T-helper 17 cell (primary cell): ENCODE results near the gene SAP30BP. TPM values are rescaled to one million over a fixed set of nuclear protein-coding genes. Genes with fewer than 3 reads are reported as not detected.

Experiments used
- ATAC-seq: fragments of 150-1000 bp; cut with Tn5 transposase; 2 replicates; pipeline ENCODE4 v1.10.0; 2021; ENCODE audit warnings: mild to moderate bottlenecking, moderate library complexity
- DNase-seq, 3 donors: peaks; one replicate each; pipeline versions ENCODE4 v3.0.0 to v3.0.0-alpha.2; 2020 to 2021
- H3K9me3 ChIP-seq: one replicate; pipeline ENCODE4 v1.7.0; 2013; ENCODE audit warnings: low read length, mild to moderate bottlenecking; ENCODE audit not compliant: control insufficient read depth, poor library complexity, severe bottlenecking
- H3K27ac Mint-ChIP-seq: one replicate; pipeline ENCODE4 v1.8.0; 2022; ENCODE audit warnings: mild to moderate bottlenecking, moderate library complexity, mixed read lengths
- H3K27me3 Mint-ChIP-seq: one replicate; pipeline ENCODE4 v1.8.0; 2022; ENCODE audit warnings: mixed read lengths
- H3K36me3 Mint-ChIP-seq: one replicate; pipeline ENCODE4 v1.8.0; 2022; ENCODE audit warnings: low read depth, mixed read lengths
- H3K4me1 Mint-ChIP-seq: one replicate; pipeline ENCODE4 v1.8.0; 2022; ENCODE audit warnings: mild to moderate bottlenecking, mixed read lengths
- H3K4me3 Mint-ChIP-seq: one replicate; pipeline ENCODE4 v1.8.0; 2022; ENCODE audit warnings: mild to moderate bottlenecking, moderate library complexity, mixed read lengths
- total RNA-seq, 4 donors: library from RNA in 2 of 4; stranded (reverse) in 2 of 4; gene quantifications; one replicate each; pipeline ENCODE4 v1.2.3 and lab custom pipeline; 2022 to 2026

Gene SAP30BP
- total RNA-seq, 2 donors from 2014 or later = 178 to 235 TPM

DNA sequence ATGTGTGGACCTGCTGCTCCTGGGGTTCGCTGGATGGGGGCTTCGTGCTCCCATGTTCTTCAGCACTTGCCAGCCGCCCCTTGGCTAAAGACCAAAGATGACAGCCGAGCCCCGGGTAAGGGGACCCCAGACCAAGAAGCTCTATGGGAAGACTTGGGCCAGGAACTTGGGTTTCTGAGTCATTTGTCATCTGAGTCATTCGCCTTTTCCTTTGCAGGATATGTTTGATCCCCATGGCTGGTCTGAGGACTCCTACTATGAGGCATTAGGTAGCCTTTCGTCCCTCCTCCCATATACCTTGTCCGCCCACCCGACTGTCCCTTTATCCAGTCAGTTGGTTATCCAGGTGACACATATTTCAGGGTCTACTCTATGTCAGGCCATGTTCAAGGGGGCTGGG, 36.5 kb downstream of the SAP30BP start:
- H3K4me3 Mint-ChIP-seq = no peak overlapping the region
- no peaks in the 10 kb centered on the region for H3K27me3 Mint-ChIP-seq
- no peak for ATAC-seq
- H3K9me3 ChIP-seq = no peaks in the 10 kb centered on the region
- peak overlapping the region; percentile 72 for H3K27ac Mint-ChIP-seq
- no peak for DNase-seq
- H3K4me1 Mint-ChIP-seq = peaks cover 7% of the 10 kb centered on the region
- H3K36me3 Mint-ChIP-seq = peaks cover 16% of the 10 kb centered on the region

DNA sequence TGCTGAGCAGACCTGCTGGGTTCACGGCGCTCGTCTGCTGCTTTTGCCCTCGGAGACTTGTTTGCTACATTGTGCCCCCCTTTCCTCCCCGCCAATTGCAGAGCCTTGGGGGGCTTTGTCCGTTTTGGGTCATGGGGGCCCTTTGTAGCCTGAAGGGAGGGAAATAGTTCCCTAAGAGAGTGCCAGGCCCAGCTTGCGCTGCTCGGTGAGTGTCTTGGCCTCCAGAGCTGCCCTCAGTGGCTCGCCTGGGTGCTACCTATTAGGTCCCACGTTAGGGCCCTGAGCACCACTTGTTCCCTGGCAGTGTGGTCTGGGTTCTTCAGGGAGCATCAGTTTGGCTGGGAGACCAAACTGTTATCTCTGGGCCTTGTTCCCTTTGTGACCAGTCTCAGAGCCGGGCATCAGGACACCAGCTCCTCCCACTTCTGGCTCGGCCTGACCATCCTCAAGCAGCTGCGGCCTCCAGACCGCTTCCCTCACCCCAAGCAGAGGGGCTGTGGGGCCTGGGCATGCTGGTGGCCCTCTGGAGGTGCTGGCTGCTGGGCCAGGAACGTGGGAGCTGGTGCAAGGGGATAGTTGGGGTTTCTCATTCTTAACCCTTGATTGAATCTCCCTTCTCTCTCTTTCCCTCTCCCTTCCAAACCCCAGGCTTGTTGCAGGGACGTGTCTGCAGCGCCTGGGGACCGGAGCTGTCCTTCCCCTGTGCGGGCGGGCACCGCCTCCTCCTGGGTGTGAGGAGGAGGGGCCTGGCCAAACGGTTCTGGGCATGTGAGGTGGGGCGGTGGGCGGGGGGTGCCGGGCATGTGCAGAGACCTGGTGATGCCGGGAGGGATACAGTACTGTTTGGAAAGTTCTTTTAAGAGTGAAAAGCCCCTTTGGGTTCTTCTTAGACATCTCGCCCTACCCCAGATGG, 38.1 kb downstream of the SAP30BP start:
- H3K9me3 ChIP-seq = no peaks in the 10 kb centered on the region
- H3K4me3 Mint-ChIP-seq = no peak overlapping the region
- peaks cover 13% of the 10 kb centered on the region for H3K36me3 Mint-ChIP-seq
- H3K27me3 Mint-ChIP-seq = no peaks in the 10 kb centered on the region
- ATAC-seq (no peak), DNase-seq (no peak)
- no peak overlapping the region for H3K27ac Mint-ChIP-seq
- H3K4me1 Mint-ChIP-seq = peaks cover 4% of the 10 kb centered on the region

- no peak overlapping the region for H3K27ac Mint-ChIP-seq
- peaks cover 4% of the 10 kb centered on the region for H3K4me1 Mint-ChIP-seq
- peaks cover 12% of the 10 kb centered on the region for H3K36me3 Mint-ChIP-seq
- ATAC-seq = no peak
- DNase-seq = no peak
- peak overlapping the region; percentile 25 for H3K4me3 Mint-ChIP-seq
- no peaks in the 10 kb centered on the region for H3K27me3 Mint-ChIP-seq
- no peaks in the 10 kb centered on the region for H3K9me3 ChIP-seq
Measured at GRCh38 chr17:75706042-75706728, 39.0 kb downstream of the SAP30BP start.

DNA sequence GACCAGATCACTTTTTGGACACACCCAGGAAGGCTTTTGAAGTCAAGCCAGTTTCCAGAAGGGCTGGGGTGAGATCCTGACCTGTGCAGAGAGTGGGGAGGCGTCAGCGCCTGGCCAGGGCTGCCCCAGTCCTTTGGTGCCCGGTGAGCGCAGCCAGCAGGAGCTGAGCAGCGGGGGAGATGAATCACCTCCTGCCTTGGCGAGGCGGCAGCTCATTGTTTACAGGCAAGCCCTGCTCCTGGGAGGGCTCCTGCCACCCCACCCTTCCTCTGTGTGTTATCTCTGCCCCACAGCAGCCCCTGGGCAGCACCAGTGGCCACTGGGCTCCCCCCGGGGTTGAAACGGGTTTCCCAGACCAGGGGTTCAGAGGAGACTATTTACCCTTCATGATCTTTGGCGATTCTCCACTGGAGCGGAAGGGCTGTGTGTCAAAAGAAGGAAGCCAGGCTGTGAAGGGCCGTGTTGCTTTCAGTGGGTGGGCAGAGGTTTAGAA, 40.0 kb downstream of the SAP30BP start:
- Mint-ChIP-seq H3K4me1 (peaks cover 3% of the 10 kb centered on the region), H3K27ac (peak overlapping the region; percentile 80), H3K27me3 (no peaks in the 10 kb centered on the region), H3K36me3 (peaks cover 6% of the 10 kb centered on the region), H3K4me3 (peak overlapping the region; percentile 49)
- ATAC-seq = no peak
- no peak for DNase-seq
- H3K9me3 ChIP-seq = no peaks in the 10 kb centered on the region

GRCh38 chr17:75712446-75712845, 45.3 kb downstream of the SAP30BP start:
- Mint-ChIP-seq H3K4me1 (no peaks in the 10 kb centered on the region), H3K36me3 (no peaks in the 10 kb centered on the region), H3K27me3 (peaks cover 9% of the 10 kb centered on the region), H3K4me3 (no peak overlapping the region), H3K27ac (no peak overlapping the region)
- no peak for ATAC-seq
- no peak for DNase-seq
- H3K9me3 ChIP-seq = no peaks in the 10 kb centered on the region

DNA sequence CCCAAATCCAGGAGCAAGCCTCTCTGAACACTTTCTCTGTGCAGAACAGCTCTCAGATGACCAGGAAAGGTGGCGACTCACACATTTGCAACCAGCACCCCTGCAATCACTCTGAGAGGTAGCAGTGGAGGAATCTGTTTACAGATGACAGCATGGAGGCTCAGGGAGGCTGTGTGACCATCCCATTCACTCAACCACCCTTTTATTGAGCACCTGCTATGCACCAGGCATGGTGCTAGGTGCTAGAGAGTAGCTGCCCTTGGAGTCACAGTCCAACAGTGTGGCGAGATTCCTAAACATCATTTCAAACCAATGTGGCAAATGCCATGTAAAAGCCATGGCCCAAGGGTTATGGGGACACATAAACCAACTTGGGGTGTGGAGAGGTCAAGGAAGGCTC, 52.6 kb downstream of the SAP30BP start:
- H3K4me1 Mint-ChIP-seq = peaks cover 7% of the 10 kb centered on the region
- no peaks in the 10 kb centered on the region for H3K36me3 Mint-ChIP-seq
- H3K9me3 ChIP-seq = no peaks in the 10 kb centered on the region
- H3K4me3 Mint-ChIP-seq = no peak overlapping the region
- ATAC-seq (no peak), DNase-seq (no peak)
- H3K27me3 Mint-ChIP-seq = peaks cover 9% of the 10 kb centered on the region
- no peak overlapping the region for H3K27ac Mint-ChIP-seq

GRCh38 chr17:75720656-75721462, 53.7 kb downstream of the SAP30BP start, which contains the start of gene ITGB4:
TSS of gene ITGB4 (plus strand) at chr17:75721459. CDS start at chr17:75724704, 3,245 bp downstream.
- peak; percentile 95 for ATAC-seq
- H3K27ac Mint-ChIP-seq = no peak within 1 kb of the TSS
- peaks cover 5% of the 10 kb centered on the region for H3K27me3 Mint-ChIP-seq

DNA sequence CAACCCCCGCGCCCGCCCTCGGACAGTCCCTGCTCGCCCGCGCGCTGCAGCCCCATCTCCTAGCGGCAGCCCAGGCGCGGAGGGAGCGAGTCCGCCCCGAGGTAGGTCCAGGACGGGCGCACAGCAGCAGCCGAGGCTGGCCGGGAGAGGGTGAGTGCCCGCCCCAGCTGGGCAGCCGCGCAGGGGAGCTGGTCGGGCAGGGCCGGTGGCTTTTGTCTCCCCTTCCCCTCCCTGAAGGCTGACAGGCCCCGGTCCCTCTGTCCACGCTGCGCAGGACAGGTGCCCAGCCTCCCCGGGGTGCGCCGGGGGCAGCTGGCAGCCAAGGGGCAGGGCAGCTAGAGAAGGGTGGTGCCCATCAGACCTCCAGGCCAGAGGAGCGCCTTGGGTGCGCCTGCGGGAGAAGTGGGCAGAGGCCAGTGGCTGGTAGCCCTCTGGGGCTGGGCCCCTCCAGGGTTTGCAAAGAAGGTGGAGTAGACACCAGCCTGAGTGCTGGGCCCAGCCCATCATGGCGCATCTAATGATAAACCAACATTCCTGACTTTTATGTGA, 54.4 kb downstream of the SAP30BP start:
- no peak overlapping the region for H3K27ac Mint-ChIP-seq

More at GRCh38 chr17:75720656-75721462, 53.7 kb downstream of the SAP30BP start, which contains the start of gene ITGB4:
- peak within 1 kb of the TSS; percentile 83 for H3K4me3 Mint-ChIP-seq
- DNase-seq = peak; percentile 57 to 62 (median 61)
- H3K9me3 ChIP-seq = no peaks in the 10 kb centered on the region
- peaks cover 7% of the 10 kb centered on the region for H3K4me1 Mint-ChIP-seq
- no peaks in the 10 kb centered on the region for H3K36me3 Mint-ChIP-seq

GRCh38 chr17:75722076-75722475, 54.9 kb downstream of the SAP30BP start:
- H3K27ac Mint-ChIP-seq = no peak overlapping the region
- peaks cover 1% of the 10 kb centered on the region for H3K27me3 Mint-ChIP-seq
- H3K36me3 Mint-ChIP-seq = no peaks in the 10 kb centered on the region
- no peaks in the 10 kb centered on the region for H3K9me3 ChIP-seq
- ATAC-seq (no peak), DNase-seq (no peak)
- H3K4me1 Mint-ChIP-seq = peaks cover 7% of the 10 kb centered on the region
- H3K4me3 Mint-ChIP-seq = peak overlapping the region; percentile 55

More for the DNA sequence above, 54.4 kb downstream of the SAP30BP start:
- no peaks in the 10 kb centered on the region for H3K9me3 ChIP-seq
- peaks cover 7% of the 10 kb centered on the region for H3K4me1 Mint-ChIP-seq
- peak overlapping the region; percentile 55 for H3K4me3 Mint-ChIP-seq
- H3K27me3 Mint-ChIP-seq = peaks cover 4% of the 10 kb centered on the region
- DNase-seq (no peak), ATAC-seq (no peak)
- H3K36me3 Mint-ChIP-seq = no peaks in the 10 kb centered on the region

DNA sequence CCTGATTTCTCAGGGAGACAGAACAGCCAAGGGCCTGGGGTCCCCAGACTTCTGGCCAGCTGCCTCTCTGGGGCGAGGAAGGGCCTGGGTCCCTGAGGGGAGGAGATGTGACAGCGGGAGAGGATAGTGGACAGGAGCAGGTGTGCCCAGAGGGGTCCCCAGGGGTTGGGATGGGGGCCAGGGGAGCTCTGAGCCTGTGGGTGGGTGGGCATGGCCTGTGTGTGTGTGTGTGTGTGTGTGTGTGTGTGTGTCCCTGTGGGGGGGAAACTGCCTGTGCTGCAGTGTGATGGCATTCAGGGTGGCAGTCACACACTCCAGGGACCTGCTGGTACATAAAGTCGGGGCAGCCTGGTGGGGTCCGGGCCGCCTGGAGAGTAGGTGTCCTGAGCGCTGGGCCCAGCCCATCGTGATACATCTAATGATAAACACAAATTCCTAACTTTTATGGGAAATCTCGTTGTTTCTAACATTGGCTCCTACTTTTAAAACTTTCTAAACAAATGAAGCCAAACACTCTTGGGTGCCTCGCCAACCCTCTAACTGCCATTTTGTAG, 55.5 kb downstream of the SAP30BP start:
- H3K4me3 Mint-ChIP-seq = no peak overlapping the region
- H3K4me1 Mint-ChIP-seq = peaks cover 7% of the 10 kb centered on the region
- no peaks in the 10 kb centered on the region for H3K27me3 Mint-ChIP-seq
- no peak for ATAC-seq
- no peak overlapping the region for H3K27ac Mint-ChIP-seq
- no peak for DNase-seq
- no peaks in the 10 kb centered on the region for H3K36me3 Mint-ChIP-seq
- H3K9me3 ChIP-seq = no peaks in the 10 kb centered on the region

- no peaks in the 10 kb centered on the region for H3K27me3 Mint-ChIP-seq
- ATAC-seq (no peak), DNase-seq (no peak)
- no peaks in the 10 kb centered on the region for H3K9me3 ChIP-seq
- no peak overlapping the region for H3K27ac Mint-ChIP-seq
- H3K36me3 Mint-ChIP-seq = no peaks in the 10 kb centered on the region
- no peak overlapping the region for H3K4me3 Mint-ChIP-seq
- peaks cover 7% of the 10 kb centered on the region for H3K4me1 Mint-ChIP-seq
Measured at GRCh38 chr17:75723171-75723930, 56.2 kb downstream of the SAP30BP start.
